B cell (primary cell): Measurements from ENCODE around the gene PLD5.

Experiments
- CTCF ChIP-seq: fragments of 200-600 bp; IDR thresholded peaks from one replicate; pipeline ENCODE4 v1.8.0; 2022; ENCODE audit warnings: antibody characterized with exemption, mild to moderate bottlenecking
- EZH2 ChIP-seq: IDR thresholded peaks from 2 replicates; pipeline ENCODE4 v1.6.1; 2012; ENCODE audit warnings: borderline replicate concordance, low read depth, mild to moderate bottlenecking, moderate library complexity, low read length; ENCODE audit not compliant: insufficient read depth, poor library complexity, severe bottlenecking

- TF ChIP-seq CTCF (no peak), EZH2 (no peak)
These were observed 438.4 kb downstream of the PLD5 start for GRCh38 chr1:242086093-242086492.
